ENCODE measurements around the gene SNU13. TPM values are rescaled to one million over a fixed set of nuclear protein-coding genes. Genes with fewer than 3 reads are reported as not detected.
"Not testable (repeated sequence)": the region's sequence is repeated elsewhere in the genome, so short reads cannot be mapped to it uniquely, and the experiment has no call there.

SNU13 gene
- total RNA-seq, 2 donors from 2014 or later = 187 to 210 TPM

GRCh38 chr22:41672096-41672495 lies 16.6 kb downstream of the SNU13 start:
- not testable (repeated sequence) for ATAC-seq (replicated peaks in 1 of 2); H3K9me3 Mint-ChIP-seq; H3K4me3 Mint-ChIP-seq; H3K27me3 Mint-ChIP-seq (ENCODE audit: low read depth); DNase-seq; H3K4me1 Mint-ChIP-seq (ENCODE audit: low read depth); H3K27ac Mint-ChIP-seq
- peaks cover 4 to 23% of the 10 kb centered on the region in 2 donors for H3K36me3 Mint-ChIP-seq (ENCODE audit: insufficient read depth in 2 of 2)

GRCh38 chr22:41668971-41669911 lies 19.4 kb downstream of the SNU13 start:
- Mint-ChIP-seq H3K27me3 (ENCODE audit: low read depth) (no peaks in the 10 kb centered on the region), H3K9me3 (no peaks in the 10 kb centered on the region), H3K4me1 (ENCODE audit: low read depth) (peaks cover 14% of the 10 kb centered on the region), H3K36me3 (ENCODE audit: insufficient read depth in 2 of 2) (peaks cover 4 to 6% of the 10 kb centered on the region in 2 donors), H3K4me3 (peak overlapping the region in 1 of 2 donors; percentile 3), H3K27ac (peak overlapping the region; percentile 82)
- no peak for DNase-seq
- no peak for ATAC-seq (replicated peaks in 1 of 2)

GRCh38 chr22:41664951-41665350 lies 23.7 kb downstream of the SNU13 start:
- no peak for DNase-seq
- Mint-ChIP-seq H3K36me3 (ENCODE audit: insufficient read depth in 2 of 2) (peaks cover 16 to 23% of the 10 kb centered on the region in 2 donors), H3K4me1 (ENCODE audit: low read depth) (peaks cover 14% of the 10 kb centered on the region), H3K27me3 (ENCODE audit: low read depth) (no peaks in the 10 kb centered on the region), H3K4me3 (no peak overlapping the region), H3K9me3 (no peaks in the 10 kb centered on the region), H3K27ac (peak overlapping the region; percentile 75)
- ATAC-seq (replicated peaks in 1 of 2) = no peak

GRCh38 chr22:41664490-41664889 lies 24.2 kb downstream of the SNU13 start:
- Mint-ChIP-seq H3K36me3 (ENCODE audit: insufficient read depth in 2 of 2) (peaks cover 16 to 24% of the 10 kb centered on the region in 2 donors), H3K9me3 (no peaks in the 10 kb centered on the region), H3K4me1 (ENCODE audit: low read depth) (peaks cover 14% of the 10 kb centered on the region), H3K27me3 (ENCODE audit: low read depth) (no peaks in the 10 kb centered on the region), H3K4me3 (no peak overlapping the region), H3K27ac (peak overlapping the region; percentile 75)
- DNase-seq (no peak), ATAC-seq (replicated peaks in 1 of 2) (no peak)

GRCh38 chr22:41663594-41663993 lies 25.1 kb downstream of the SNU13 start:
- Mint-ChIP-seq H3K4me1 (ENCODE audit: low read depth) (peaks cover 14% of the 10 kb centered on the region), H3K27ac (peak overlapping the region; percentile 41), H3K36me3 (ENCODE audit: insufficient read depth in 2 of 2) (peaks cover 12 to 26% of the 10 kb centered on the region in 2 donors)
- H3K27me3 Mint-ChIP-seq (ENCODE audit: low read depth); H3K4me3 Mint-ChIP-seq; DNase-seq; H3K9me3 Mint-ChIP-seq; ATAC-seq (replicated peaks in 1 of 2): not testable (repeated sequence)

- Mint-ChIP-seq H3K27me3 (ENCODE audit: low read depth) (no peaks in the 10 kb centered on the region), H3K27ac (peak overlapping the region; percentile 10), H3K4me3 (no peak overlapping the region), H3K36me3 (ENCODE audit: insufficient read depth in 2 of 2) (peaks cover 12 to 26% of the 10 kb centered on the region in 2 donors), H3K4me1 (ENCODE audit: low read depth) (peaks cover 4% of the 10 kb centered on the region), H3K9me3 (no peaks in the 10 kb centered on the region)
- ATAC-seq (replicated peaks in 1 of 2) (no peak), DNase-seq (no peak)
Observed at GRCh38 chr22:41661713-41662112, 27.0 kb downstream of the SNU13 start.

DNA sequence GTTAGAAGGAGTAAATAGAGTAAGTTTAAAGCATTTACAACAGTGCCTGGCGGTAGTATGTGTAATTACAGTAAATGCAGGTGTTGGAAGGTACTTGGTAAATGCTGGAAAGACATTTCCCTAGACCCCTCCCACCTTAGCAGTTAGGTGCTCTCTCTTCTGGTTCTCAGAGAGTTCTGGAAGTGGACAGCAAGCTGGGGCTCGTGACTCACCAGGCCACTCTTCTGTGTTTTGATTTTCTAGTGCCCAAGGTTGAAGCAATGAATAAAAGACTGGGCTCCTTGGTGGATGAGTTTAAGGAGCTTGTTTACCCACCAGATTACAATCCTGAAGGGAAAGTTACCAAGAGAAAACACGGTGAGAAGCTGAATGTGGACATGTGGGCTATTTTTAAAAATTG lies 27.6 kb downstream of the SNU13 start:
- DNase-seq (no peak), ATAC-seq (replicated peaks in 1 of 2) (no peak)
- peak overlapping the region; percentile 35 for H3K27ac Mint-ChIP-seq
- H3K4me3 Mint-ChIP-seq = no peak overlapping the region
- H3K4me1 Mint-ChIP-seq (ENCODE audit: low read depth) = no peaks in the 10 kb centered on the region
- peaks cover 12 to 26% of the 10 kb centered on the region in 2 donors for H3K36me3 Mint-ChIP-seq (ENCODE audit: insufficient read depth in 2 of 2)
- no peaks in the 10 kb centered on the region for H3K27me3 Mint-ChIP-seq (ENCODE audit: low read depth)
- no peaks in the 10 kb centered on the region for H3K9me3 Mint-ChIP-seq

- H3K9me3 Mint-ChIP-seq = no peaks in the 10 kb centered on the region
- DNase-seq = no peak
- H3K4me1 Mint-ChIP-seq (ENCODE audit: low read depth) = no peaks in the 10 kb centered on the region
- no peak for ATAC-seq (replicated peaks in 1 of 2)
- H3K4me3 Mint-ChIP-seq = no peak overlapping the region
- no peaks in the 10 kb centered on the region for H3K27me3 Mint-ChIP-seq (ENCODE audit: low read depth)
- no peak overlapping the region for H3K27ac Mint-ChIP-seq
- peaks cover 12 to 27% of the 10 kb centered on the region in 2 donors for H3K36me3 Mint-ChIP-seq (ENCODE audit: insufficient read depth in 2 of 2)
Observed at GRCh38 chr22:41660416-41660815, 28.3 kb downstream of the SNU13 start.

DNA sequence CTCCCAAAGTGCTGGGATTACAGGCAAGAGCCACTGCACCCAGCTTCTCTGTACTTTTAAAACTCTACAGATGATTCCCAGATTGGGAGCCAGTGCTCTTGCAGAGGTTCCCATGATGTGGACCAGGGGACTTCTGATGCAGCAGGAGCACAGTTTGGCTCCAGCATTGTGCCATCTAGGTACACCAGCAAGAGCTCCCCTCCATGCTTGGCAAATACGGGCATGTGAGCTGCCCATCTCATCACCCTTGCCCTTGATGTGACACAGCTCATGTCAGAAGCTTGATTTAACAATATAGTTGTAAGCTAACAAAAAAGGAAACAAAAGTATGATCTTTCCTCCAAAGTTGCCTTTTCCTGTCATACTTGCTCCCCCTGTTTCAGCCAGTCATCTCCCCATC lies 28.7 kb downstream of the SNU13 start:
- Mint-ChIP-seq H3K27me3 (ENCODE audit: low read depth) (no peaks in the 10 kb centered on the region), H3K36me3 (ENCODE audit: insufficient read depth in 2 of 2) (peaks cover 12 to 24% of the 10 kb centered on the region in 2 donors), H3K4me1 (ENCODE audit: low read depth) (no peaks in the 10 kb centered on the region), H3K27ac (no peak overlapping the region), H3K9me3 (no peaks in the 10 kb centered on the region), H3K4me3 (no peak overlapping the region)
- DNase-seq (no peak), ATAC-seq (replicated peaks in 1 of 2) (no peak)

- no peak overlapping the region for H3K27ac Mint-ChIP-seq
- peaks cover 13 to 23% of the 10 kb centered on the region in 2 donors for H3K36me3 Mint-ChIP-seq (ENCODE audit: insufficient read depth in 2 of 2)
- H3K27me3 Mint-ChIP-seq (ENCODE audit: low read depth) = no peaks in the 10 kb centered on the region
- no peak overlapping the region for H3K4me3 Mint-ChIP-seq
- DNase-seq = no peak
- H3K4me1 Mint-ChIP-seq (ENCODE audit: low read depth) = no peaks in the 10 kb centered on the region
- no peak for ATAC-seq (replicated peaks in 1 of 2)
- no peaks in the 10 kb centered on the region for H3K9me3 Mint-ChIP-seq
Observed at GRCh38 chr22:41658869-41659268, 29.8 kb downstream of the SNU13 start.

GRCh38 chr22:41657709-41658108 lies 31.0 kb downstream of the SNU13 start:
- Mint-ChIP-seq H3K27me3 (ENCODE audit: low read depth) (no peaks in the 10 kb centered on the region), H3K9me3 (no peaks in the 10 kb centered on the region), H3K4me1 (ENCODE audit: low read depth) (no peaks in the 10 kb centered on the region), H3K27ac (no peak overlapping the region), H3K4me3 (no peak overlapping the region), H3K36me3 (ENCODE audit: insufficient read depth in 2 of 2) (peaks cover 14 to 22% of the 10 kb centered on the region in 2 donors)
- ATAC-seq (replicated peaks in 1 of 2) (no peak), DNase-seq (no peak)

DNA sequence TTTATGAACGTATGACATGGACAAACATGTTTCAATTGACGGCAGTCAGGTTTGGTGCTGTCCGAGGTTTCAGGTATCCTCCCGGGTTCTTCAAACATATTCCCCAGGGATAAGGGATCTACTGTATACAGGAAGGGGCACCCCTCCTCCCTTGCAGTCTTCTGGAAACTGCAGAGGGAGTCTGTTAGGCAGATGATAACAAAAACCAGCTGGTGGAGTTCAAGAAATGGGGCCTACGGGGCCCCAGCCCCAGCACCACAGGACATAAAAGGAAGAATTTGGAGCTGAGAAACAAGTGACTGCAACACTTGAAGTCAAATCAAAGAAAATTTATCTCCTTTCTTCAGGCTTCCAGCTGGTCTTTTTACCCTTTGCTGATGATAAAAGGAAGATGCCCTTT lies 32.1 kb downstream of the SNU13 start:
- Mint-ChIP-seq H3K9me3 (no peaks in the 10 kb centered on the region), H3K4me1 (ENCODE audit: low read depth) (no peaks in the 10 kb centered on the region), H3K27ac (no peak overlapping the region), H3K4me3 (no peak overlapping the region), H3K27me3 (ENCODE audit: low read depth) (no peaks in the 10 kb centered on the region), H3K36me3 (ENCODE audit: insufficient read depth in 2 of 2) (peaks cover 15 to 25% of the 10 kb centered on the region in 2 donors)
- no peak for ATAC-seq (replicated peaks in 1 of 2)
- no peak for DNase-seq

- peak overlapping the region; percentile 23 for H3K27ac Mint-ChIP-seq
- H3K4me1 Mint-ChIP-seq (ENCODE audit: low read depth) = no peaks in the 10 kb centered on the region
- no peak overlapping the region for H3K4me3 Mint-ChIP-seq
- peaks cover 13 to 23% of the 10 kb centered on the region in 2 donors for H3K36me3 Mint-ChIP-seq (ENCODE audit: insufficient read depth in 2 of 2)
- no peaks in the 10 kb centered on the region for H3K27me3 Mint-ChIP-seq (ENCODE audit: low read depth)
- H3K9me3 Mint-ChIP-seq = no peaks in the 10 kb centered on the region
- DNase-seq (no peak), ATAC-seq (replicated peaks in 1 of 2) (no peak)
Observed at GRCh38 chr22:41654322-41654721, 34.3 kb downstream of the SNU13 start.

Data from activated T-cell treated with anti-CD3 and anti-CD28 coated beads, Interleukin-2, amount 50 U/mL, for 72 hours (primary cell).